NCI-H2029 treated with DMSO at 0.1 percent for 48 hours (cell line): ENCODE data around the gene MFN1.

ENCODE experiments used
- DNase-seq: peaks from one replicate; lab custom pipeline; 2025; lab: John Stamatoyannopoulos, UW

The MFN1 gene

GRCh38 chr3:179430277-179430870 is 82.9 kb downstream of the MFN1 start:
- no peak for DNase-seq

- DNase-seq = no peak
These were observed 84.5 kb downstream of the MFN1 start for GRCh38 chr3:179432021-179432420.

- DNase-seq = no peak
These were observed 84.9 kb downstream of the MFN1 start for GRCh38 chr3:179432451-179432850.

GRCh38 chr3:179436517-179436916 is 89.0 kb downstream of the MFN1 start:
- DNase-seq = no peak

- DNase-seq = no peak
These were observed 91.3 kb downstream of the MFN1 start for GRCh38 chr3:179438841-179439240.
